Measurements from ENCODE around the gene IRF6. TPM values are rescaled to one million over a fixed set of nuclear protein-coding genes. Genes with fewer than 3 reads are reported as not detected.

IRF6 gene
- total RNA-seq, 2 experiments from 2014 or later, result 0.48 to 0.64 TPM

GRCh38 chr1:209838537-209838936 is 32.6 kb upstream of the IRF6 start:
- Mint-ChIP-seq H3K9me3 (no peaks in the 10 kb centered on the region), H3K4me1 (ENCODE audit: low read depth) (peaks cover 43% of the 10 kb centered on the region), H3K36me3 (ENCODE audit: low read depth) (peaks cover 49% of the 10 kb centered on the region), H3K27ac (no peak overlapping the region), H3K4me3 (no peak overlapping the region), H3K27me3 (ENCODE audit: low read depth) (no peaks in the 10 kb centered on the region)
- DNase-seq, result no peak
- intact Hi-C loops (cut with micrococcal nuclease), result no loop called here
- CTCF ChIA-PET, result interaction anchor here (1.1 to 1.4 kb wide), 2 partner anchors 16 to 24 kb away, joined by 4 read pairs; no protein-coding TSS in a partner anchor

GRCh38 chr1:209837671-209838070 is 31.7 kb upstream of the IRF6 start:
- CTCF ChIA-PET, result interaction anchor here (0.6 to 1.8 kb wide), 4 partner anchors 9 to 23 kb away, joined by 4 to 12 read pairs (median 4); no protein-coding TSS in a partner anchor
- Mint-ChIP-seq H3K36me3 (ENCODE audit: low read depth) (peaks cover 48% of the 10 kb centered on the region), H3K27me3 (ENCODE audit: low read depth) (no peaks in the 10 kb centered on the region), H3K9me3 (no peaks in the 10 kb centered on the region), H3K27ac (no peak overlapping the region), H3K4me1 (ENCODE audit: low read depth) (peaks cover 43% of the 10 kb centered on the region), H3K4me3 (no peak overlapping the region)
- no peak for DNase-seq
- intact Hi-C loops (cut with micrococcal nuclease), result no loop called here

- CTCF ChIA-PET, result interaction anchor here (0.6 to 1.8 kb wide), 3 partner anchors 11 to 13 kb away, joined by 3 to 12 read pairs (median 3); no protein-coding TSS in a partner anchor
- DNase-seq, result peak; percentile 35
- H3K4me1 Mint-ChIP-seq (ENCODE audit: low read depth), result peaks cover 44% of the 10 kb centered on the region
- no peaks in the 10 kb centered on the region for H3K27me3 Mint-ChIP-seq (ENCODE audit: low read depth)
- H3K27ac Mint-ChIP-seq, result peak overlapping the region; percentile 54
- no peak overlapping the region for H3K4me3 Mint-ChIP-seq
- intact Hi-C loops (cut with micrococcal nuclease), result no loop called here
- peaks cover 46% of the 10 kb centered on the region for H3K36me3 Mint-ChIP-seq (ENCODE audit: low read depth)
- no peaks in the 10 kb centered on the region for H3K9me3 Mint-ChIP-seq
These were observed 29.9 kb upstream of the IRF6 start for GRCh38 chr1:209835782-209836298.

GRCh38 chr1:209831615-209832014 is 25.7 kb upstream of the IRF6 start:
- DNase-seq, result no peak
- H3K4me1 Mint-ChIP-seq (ENCODE audit: low read depth), result peaks cover 47% of the 10 kb centered on the region
- intact Hi-C loops (cut with micrococcal nuclease), result no loop called here
- peaks cover 32% of the 10 kb centered on the region for H3K36me3 Mint-ChIP-seq (ENCODE audit: low read depth)
- no peaks in the 10 kb centered on the region for H3K27me3 Mint-ChIP-seq (ENCODE audit: low read depth)
- no peak overlapping the region for H3K4me3 Mint-ChIP-seq
- H3K27ac Mint-ChIP-seq, result no peak overlapping the region
- CTCF ChIA-PET, result interaction anchor here (1.8 to 2.8 kb wide), 2 partner anchors 8 to 10 kb away, joined by 6 to 16 read pairs; no protein-coding TSS in a partner anchor
- H3K9me3 Mint-ChIP-seq, result no peaks in the 10 kb centered on the region

GRCh38 chr1:209830722-209831121 is 24.8 kb upstream of the IRF6 start:
- Mint-ChIP-seq H3K4me1 (ENCODE audit: low read depth) (peaks cover 42% of the 10 kb centered on the region), H3K4me3 (no peak overlapping the region), H3K27me3 (ENCODE audit: low read depth) (no peaks in the 10 kb centered on the region), H3K9me3 (no peaks in the 10 kb centered on the region), H3K36me3 (ENCODE audit: low read depth) (peaks cover 26% of the 10 kb centered on the region), H3K27ac (no peak overlapping the region)
- CTCF ChIA-PET, result interaction anchor here (0.6 to 1.8 kb wide), 3 partner anchors 9 to 480 kb away, joined by 5 to 6 read pairs (median 5); no protein-coding TSS in a partner anchor
- intact Hi-C loops (cut with micrococcal nuclease), result no loop called here
- DNase-seq, result no peak

GRCh38 chr1:209829716-209830115 is 23.8 kb upstream of the IRF6 start:
- CTCF ChIA-PET, result interaction anchor here (0.6 to 1.0 kb wide), 2 partner anchors 10 to 177 kb away, joined by 3 to 4 read pairs; no protein-coding TSS in a partner anchor
- intact Hi-C loops (cut with micrococcal nuclease), result loop anchor here (5.0 kb wide), 2 partner anchors 262 to 618 kb away; no protein-coding TSS in a partner anchor
- Mint-ChIP-seq H3K9me3 (no peaks in the 10 kb centered on the region), H3K4me3 (peak overlapping the region; percentile 68), H3K27ac (no peak overlapping the region), H3K4me1 (ENCODE audit: low read depth) (peaks cover 33% of the 10 kb centered on the region), H3K27me3 (ENCODE audit: low read depth) (no peaks in the 10 kb centered on the region), H3K36me3 (ENCODE audit: low read depth) (peaks cover 23% of the 10 kb centered on the region)
- DNase-seq, result no peak

GRCh38 chr1:209827384-209828262 is 21.7 kb upstream of the IRF6 start, which contains the start of gene UTP25:
Gene UTP25 (plus strand): TSS chr1:209827972. CDS start chr1:209828064, 92 bp downstream.
- H3K4me1 Mint-ChIP-seq (ENCODE audit: low read depth), result peaks cover 34% of the 10 kb centered on the region

GRCh38 chr1:209825591-209826434 is 19.9 kb upstream of the IRF6 start:
- Mint-ChIP-seq H3K4me1 (ENCODE audit: low read depth) (peaks cover 31% of the 10 kb centered on the region), H3K4me3 (no peak overlapping the region), H3K9me3 (no peaks in the 10 kb centered on the region), H3K27ac (no peak overlapping the region), H3K27me3 (ENCODE audit: low read depth) (peaks cover 5% of the 10 kb centered on the region), H3K36me3 (ENCODE audit: low read depth) (peaks cover 4% of the 10 kb centered on the region)
- CTCF ChIA-PET, result interaction anchor here (0.7 to 2.2 kb wide), 4 partner anchors 11 to 1560 kb away, joined by 3 to 12 read pairs (median 3); no protein-coding TSS in a partner anchor
- intact Hi-C loops (cut with micrococcal nuclease), result loop anchor here (2.0 to 5.0 kb wide), 3 partner anchors 259 to 621 kb away; no protein-coding TSS in a partner anchor
- DNase-seq, result no peak

More at GRCh38 chr1:209827384-209828262, 21.7 kb upstream of the IRF6 start, which contains the start of gene UTP25:
- H3K27me3 Mint-ChIP-seq (ENCODE audit: low read depth), result peaks cover 4% of the 10 kb centered on the region
- intact Hi-C loops (cut with micrococcal nuclease), result loop anchor here (1.0 to 5.0 kb wide), 8 partner anchors 21 to 620 kb away; partner anchors contain the start of genes C1orf74 and IRF6
- peaks cover 11% of the 10 kb centered on the region for H3K36me3 Mint-ChIP-seq (ENCODE audit: low read depth)
- CTCF ChIA-PET, result interaction anchor here (0.6 to 2.2 kb wide), 7 partner anchors 13 to 226 kb away, joined by 3 to 12 read pairs (median 4); no protein-coding TSS in a partner anchor
- peak within 1 kb of the TSS; percentile 86 for H3K27ac Mint-ChIP-seq
- H3K4me3 Mint-ChIP-seq, result peak within 1 kb of the TSS; percentile 79
- H3K9me3 Mint-ChIP-seq, result no peaks in the 10 kb centered on the region
- peak; percentile 97 for DNase-seq

- Mint-ChIP-seq H3K4me1 (ENCODE audit: low read depth) (peaks cover 15% of the 10 kb centered on the region), H3K27me3 (ENCODE audit: low read depth) (peaks cover 11% of the 10 kb centered on the region), H3K9me3 (no peaks in the 10 kb centered on the region), H3K27ac (no peak overlapping the region), H3K36me3 (ENCODE audit: low read depth) (no peaks in the 10 kb centered on the region), H3K4me3 (no peak overlapping the region)
- intact Hi-C loops (cut with micrococcal nuclease), result loop anchor here (1.0 kb wide), 3 partner anchors 39 to 488 kb away; partner anchors contain the start of gene C1orf74
- CTCF ChIA-PET, result interaction anchor here (0.6 to 3.8 kb wide), 49 partner anchors 9 to 625 kb away, joined by 3 to 32 read pairs (median 4); partner anchors contain the start of genes C1orf74 and TRAF3IP3
- peak; percentile 26 for DNase-seq
These were observed 17.4 kb upstream of the IRF6 start for GRCh38 chr1:209823143-209824041.

- intact Hi-C loops (cut with micrococcal nuclease), result loop anchor here (1.0 kb wide), 3 partner anchors 38 to 489 kb away; partner anchors contain the start of gene C1orf74
- H3K27me3 Mint-ChIP-seq (ENCODE audit: low read depth), result peaks cover 11% of the 10 kb centered on the region
- no peak for DNase-seq
- H3K36me3 Mint-ChIP-seq (ENCODE audit: low read depth), result no peaks in the 10 kb centered on the region
- no peak overlapping the region for H3K4me3 Mint-ChIP-seq
- H3K27ac Mint-ChIP-seq, result no peak overlapping the region
- H3K4me1 Mint-ChIP-seq (ENCODE audit: low read depth), result peaks cover 15% of the 10 kb centered on the region
- CTCF ChIA-PET, result interaction anchor here (0.8 to 3.8 kb wide), 32 partner anchors 8 to 577 kb away, joined by 3 to 32 read pairs (median 5); no protein-coding TSS in a partner anchor
- H3K9me3 Mint-ChIP-seq, result no peaks in the 10 kb centered on the region
These were observed 16.8 kb upstream of the IRF6 start for GRCh38 chr1:209822706-209823105.

Data from activated naive CD4-positive, alpha-beta T cell treated with anti-CD3 and anti-CD28 coated beads for 36 hours (primary cell).